GM20000 (cell line): ENCODE results near the gene PLEKHG4B.

Source experiments
- DNase-seq: peaks from one replicate; pipeline ENCODE4 v3.0.0; 2012; ENCODE audit warnings: low spot score
- TF ChIP-seq, protein P1 (sequence below): IDR thresholded peaks from 2 replicates; pipeline ENCODE4 v1.5.1; 2012; ENCODE audit warnings: mild to moderate bottlenecking, control low read depth; ENCODE audit errors: extremely low read depth, missing control alignments

Gene PLEKHG4B

GRCh38 chr5:200985-201384 lies 109.0 kb downstream of the PLEKHG4B start:
- TF ChIP-seq, protein P1, sequence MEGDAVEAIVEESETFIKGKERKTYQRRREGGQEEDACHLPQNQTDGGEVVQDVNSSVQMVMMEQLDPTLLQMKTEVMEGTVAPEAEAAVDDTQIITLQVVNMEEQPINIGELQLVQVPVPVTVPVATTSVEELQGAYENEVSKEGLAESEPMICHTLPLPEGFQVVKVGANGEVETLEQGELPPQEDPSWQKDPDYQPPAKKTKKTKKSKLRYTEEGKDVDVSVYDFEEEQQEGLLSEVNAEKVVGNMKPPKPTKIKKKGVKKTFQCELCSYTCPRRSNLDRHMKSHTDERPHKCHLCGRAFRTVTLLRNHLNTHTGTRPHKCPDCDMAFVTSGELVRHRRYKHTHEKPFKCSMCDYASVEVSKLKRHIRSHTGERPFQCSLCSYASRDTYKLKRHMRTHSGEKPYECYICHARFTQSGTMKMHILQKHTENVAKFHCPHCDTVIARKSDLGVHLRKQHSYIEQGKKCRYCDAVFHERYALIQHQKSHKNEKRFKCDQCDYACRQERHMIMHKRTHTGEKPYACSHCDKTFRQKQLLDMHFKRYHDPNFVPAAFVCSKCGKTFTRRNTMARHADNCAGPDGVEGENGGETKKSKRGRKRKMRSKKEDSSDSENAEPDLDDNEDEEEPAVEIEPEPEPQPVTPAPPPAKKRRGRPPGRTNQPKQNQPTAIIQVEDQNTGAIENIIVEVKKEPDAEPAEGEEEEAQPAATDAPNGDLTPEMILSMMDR = no peak
- DNase-seq = no peak

GRCh38 chr5:201672-202071 lies 109.7 kb downstream of the PLEKHG4B start:
- TF ChIP-seq, protein P1 = no peak
- DNase-seq = no peak

GRCh38 chr5:203246-203930 lies 111.4 kb downstream of the PLEKHG4B start:
- TF ChIP-seq, protein P1 = no peak
- no peak for DNase-seq

DNA sequence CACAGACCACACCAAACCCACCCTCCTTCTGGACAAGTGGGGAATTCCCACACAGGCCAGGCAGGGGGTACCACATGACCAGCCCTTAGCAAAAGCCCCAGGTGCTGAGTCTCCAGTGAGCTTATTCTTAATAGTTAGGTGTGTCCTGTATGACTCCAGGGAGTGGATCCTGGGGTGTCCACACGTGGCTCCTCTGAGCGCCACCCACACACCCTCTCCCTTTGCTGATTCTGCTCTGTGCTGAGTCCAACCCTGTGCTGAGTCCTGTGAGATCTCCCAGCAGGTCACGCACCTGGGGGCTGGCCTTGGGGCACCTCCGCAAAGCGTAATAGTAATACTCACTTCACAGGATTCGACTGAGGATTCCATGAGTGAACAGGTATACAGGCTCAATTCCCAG lies 112.0 kb downstream of the PLEKHG4B start:
- TF ChIP-seq, protein P1 = no peak

GRCh38 chr5:204462-204861 lies 112.5 kb downstream of the PLEKHG4B start:
- no peak for DNase-seq
- TF ChIP-seq, protein P1 = no peak

More for the DNA sequence above, 112.0 kb downstream of the PLEKHG4B start:
- DNase-seq = no peak

GRCh38 chr5:204966-205670 lies 113.2 kb downstream of the PLEKHG4B start:
- DNase-seq = no peak
- TF ChIP-seq, protein P1 = no peak

DNA sequence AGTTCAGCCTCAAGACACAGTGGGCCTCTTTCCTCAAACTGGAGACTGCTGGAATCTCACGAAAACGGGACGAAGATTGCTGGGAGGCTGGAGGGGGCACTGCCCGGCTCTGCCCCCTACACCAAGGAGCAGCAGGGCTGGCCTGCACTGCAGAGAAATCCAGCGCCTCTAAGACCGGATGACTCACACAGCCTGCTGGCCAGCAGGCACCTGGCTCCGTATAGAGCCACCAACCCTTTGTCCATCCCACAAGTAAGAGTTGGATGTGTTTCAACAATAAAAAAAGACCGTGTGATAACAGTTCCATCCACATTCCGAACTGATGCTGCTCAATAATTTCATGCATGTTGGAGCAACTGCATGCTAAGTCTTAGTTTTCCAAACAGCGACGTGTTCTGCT lies 114.4 kb downstream of the PLEKHG4B start:
- TF ChIP-seq, protein P1 = no peak

More for the DNA sequence above, 114.4 kb downstream of the PLEKHG4B start:
- DNase-seq = peak; percentile 3
